Stimulated activated naive CD8-positive, alpha-beta T cell treated with anti-CD3 and anti-CD28 coated beads, Interleukin-15, Interleukin-2, amounts not matched to agents 100 ng/mL and 50 ng/mL, for 24 hours (primary cell): ENCODE measurements around the gene SMURF1.
A peak's percentile ranks its signal among the peaks of the same experiment; 100 is the strongest.

ENCODE experiments used
- H3K27ac Mint-ChIP-seq: one replicate; pipeline ENCODE4 v1.8.0; 2021; ENCODE audit warnings: mild to moderate bottlenecking, mixed read lengths
- H3K27me3 Mint-ChIP-seq: one replicate; pipeline ENCODE4 v1.8.0; 2021; ENCODE audit warnings: mixed read lengths
- H3K36me3 Mint-ChIP-seq: one replicate; pipeline ENCODE4 v1.8.0; 2021; ENCODE audit warnings: low read depth, mixed read lengths
- H3K4me1 Mint-ChIP-seq: one replicate; pipeline ENCODE4 v1.8.0; 2021; ENCODE audit warnings: low read depth, mixed read lengths
- H3K4me3 Mint-ChIP-seq: one replicate; pipeline ENCODE4 v1.8.0; 2021; ENCODE audit warnings: mild to moderate bottlenecking, mixed read lengths
- H3K9me3 Mint-ChIP-seq: one replicate; pipeline ENCODE4 v1.8.0; 2021; ENCODE audit warnings: mixed read lengths

The SMURF1 gene

DNA sequence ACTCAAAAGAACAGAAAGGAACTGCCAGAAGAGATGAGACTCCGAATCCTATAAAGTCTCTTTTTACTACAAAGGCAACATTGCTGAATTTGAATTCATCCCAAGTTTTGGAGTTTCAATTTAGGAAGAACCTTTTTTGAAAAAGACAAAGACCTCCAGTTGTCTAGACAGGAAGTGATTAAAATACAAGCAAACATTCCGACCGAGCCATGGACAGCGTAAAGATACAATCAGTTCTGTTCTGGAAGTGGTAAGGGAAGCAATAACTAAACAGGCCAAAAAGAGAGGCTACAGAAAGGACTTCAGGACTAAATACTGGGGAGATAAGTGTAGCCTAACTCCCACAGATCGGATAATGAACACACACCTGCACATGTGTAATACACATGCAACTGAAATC lies 101.0 kb downstream of the SMURF1 start:
- H3K27ac Mint-ChIP-seq = peak overlapping the region; percentile 6
- H3K4me3 Mint-ChIP-seq = no peak overlapping the region
- no peaks in the 10 kb centered on the region for H3K27me3 Mint-ChIP-seq
- no peaks in the 10 kb centered on the region for H3K4me1 Mint-ChIP-seq
- H3K36me3 Mint-ChIP-seq = peaks cover 58% of the 10 kb centered on the region
- H3K9me3 Mint-ChIP-seq = no peaks in the 10 kb centered on the region

DNA sequence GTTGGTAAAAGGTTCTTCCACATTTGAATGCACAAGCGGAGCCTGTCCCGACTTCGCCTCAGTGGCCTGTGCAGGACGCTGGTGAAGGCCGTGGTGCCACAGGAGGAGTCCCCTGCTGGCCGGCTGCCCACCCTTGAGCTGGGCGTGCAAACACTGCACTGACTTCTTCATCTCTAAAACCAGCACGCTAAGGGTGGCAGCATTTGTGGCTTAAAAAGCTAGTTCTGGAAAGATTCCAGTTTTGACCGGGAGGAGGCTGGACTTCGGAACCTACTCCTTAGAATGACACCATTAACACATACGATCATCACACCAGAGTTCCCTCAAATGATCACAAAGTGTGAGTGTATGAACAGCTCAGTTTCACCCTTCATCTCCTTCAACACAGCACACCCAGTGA lies 102.4 kb downstream of the SMURF1 start:
- H3K27ac Mint-ChIP-seq = peak overlapping the region; percentile 45
- H3K4me1 Mint-ChIP-seq = no peaks in the 10 kb centered on the region
- no peaks in the 10 kb centered on the region for H3K9me3 Mint-ChIP-seq
- H3K36me3 Mint-ChIP-seq = peaks cover 70% of the 10 kb centered on the region
- no peaks in the 10 kb centered on the region for H3K27me3 Mint-ChIP-seq
- H3K4me3 Mint-ChIP-seq = no peak overlapping the region

DNA sequence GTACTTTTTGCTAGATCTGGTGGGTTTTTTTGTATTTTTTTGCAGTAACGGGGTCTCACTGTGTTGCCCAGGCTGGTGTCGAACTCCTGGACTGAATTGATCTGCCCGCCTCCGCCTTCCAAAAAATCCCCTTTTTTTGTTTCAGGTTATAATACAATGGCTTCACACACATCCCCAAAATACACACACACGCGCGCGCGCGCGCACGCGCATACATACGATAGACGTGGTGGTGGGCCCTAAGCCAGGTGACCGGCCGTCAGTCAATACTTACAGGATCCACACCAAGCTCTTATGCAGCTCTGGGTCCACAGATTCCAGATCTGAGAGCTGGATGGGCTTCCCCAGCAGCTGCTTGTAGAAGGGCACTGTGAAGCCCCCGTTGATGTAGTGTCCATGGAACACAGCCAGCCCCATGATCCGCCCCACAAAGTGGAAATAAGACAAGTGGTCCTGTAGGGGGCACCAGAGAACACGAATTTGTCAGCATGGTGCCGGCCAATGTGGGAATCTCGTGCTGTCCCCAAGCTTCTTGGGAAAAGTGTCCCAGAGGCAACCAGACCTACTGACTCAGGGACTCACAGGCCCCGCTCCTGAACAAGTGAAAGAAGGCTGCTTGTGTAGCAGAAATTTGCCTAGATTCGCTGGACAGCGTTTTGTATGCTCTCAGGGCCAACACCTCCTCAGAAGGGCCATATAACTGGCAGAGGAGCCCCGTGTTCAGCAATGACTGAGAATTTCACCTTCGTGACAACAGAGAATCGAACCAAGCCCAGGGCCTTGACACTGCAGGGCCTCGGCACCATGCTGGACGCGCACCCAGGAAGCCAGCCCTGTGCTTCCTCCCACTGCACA lies 103.6 kb downstream of the SMURF1 start:
- Mint-ChIP-seq H3K27ac (peak overlapping the region; percentile 45), H3K36me3 (peaks cover 73% of the 10 kb centered on the region), H3K27me3 (no peaks in the 10 kb centered on the region), H3K4me3 (no peak overlapping the region), H3K4me1 (no peaks in the 10 kb centered on the region), H3K9me3 (no peaks in the 10 kb centered on the region)

DNA sequence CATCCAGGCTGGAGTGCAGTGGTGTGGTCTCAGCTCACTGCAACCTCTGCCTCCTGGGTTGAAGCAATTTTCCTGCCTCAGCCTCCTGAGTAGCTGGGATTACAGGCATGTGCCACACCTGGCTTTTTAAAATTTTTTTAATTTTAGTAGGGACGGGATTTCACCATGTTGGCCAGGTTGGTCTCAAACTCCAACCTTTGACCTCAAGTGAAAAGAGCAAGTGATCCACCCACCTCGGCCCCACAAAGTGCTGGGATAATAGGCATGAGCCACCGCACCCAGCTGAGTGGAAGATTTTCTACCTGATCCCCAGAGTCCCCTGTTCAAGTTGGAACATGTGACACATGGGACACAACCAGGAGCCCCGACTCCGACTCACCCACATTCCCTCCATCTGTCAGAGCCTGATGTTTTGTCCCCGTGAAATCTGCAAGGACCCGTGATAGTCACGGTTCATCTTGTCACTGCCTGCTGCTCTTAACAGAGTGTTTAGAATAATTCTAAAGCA lies 104.5 kb downstream of the SMURF1 start:
- H3K4me1 Mint-ChIP-seq = no peaks in the 10 kb centered on the region
- H3K4me3 Mint-ChIP-seq = no peak overlapping the region
- no peaks in the 10 kb centered on the region for H3K27me3 Mint-ChIP-seq
- H3K36me3 Mint-ChIP-seq = peaks cover 74% of the 10 kb centered on the region
- H3K9me3 Mint-ChIP-seq = no peaks in the 10 kb centered on the region
- no peak overlapping the region for H3K27ac Mint-ChIP-seq

DNA sequence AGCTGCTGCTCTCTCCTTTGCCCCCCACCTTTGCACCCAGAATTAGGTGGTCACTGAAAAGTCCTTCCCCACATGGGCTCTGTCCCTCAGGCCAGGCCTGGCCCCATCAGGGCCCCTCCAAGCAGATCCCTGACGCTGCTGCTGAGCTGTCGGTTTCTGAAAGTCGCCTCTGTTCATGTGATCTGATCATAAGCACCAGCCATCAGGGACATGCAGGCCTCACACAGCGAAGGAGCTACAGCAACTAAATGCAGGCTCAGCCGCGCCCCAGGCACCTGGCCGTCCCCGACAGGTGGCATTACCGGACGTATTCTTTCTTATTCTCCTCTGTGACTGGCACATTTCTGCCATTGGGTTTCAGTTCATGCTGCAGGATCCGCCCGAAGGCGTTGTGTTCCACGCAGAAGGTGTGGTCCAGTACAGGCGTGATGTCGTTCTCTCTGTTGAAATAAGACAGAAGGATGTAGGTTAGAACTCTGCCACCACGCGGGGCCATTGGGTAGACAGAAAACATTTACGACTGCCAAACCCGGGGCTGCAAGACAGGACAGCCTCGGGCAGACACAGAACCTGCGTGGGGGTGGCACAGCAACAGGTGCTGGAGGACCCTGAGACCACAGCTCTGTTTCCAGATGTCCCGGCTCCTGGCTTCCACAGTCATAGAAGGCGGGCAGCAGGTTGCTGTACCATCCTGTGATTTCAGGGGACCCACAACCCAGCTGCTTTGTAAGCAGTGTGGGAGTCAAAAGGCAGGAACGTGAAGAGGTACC lies 105.6 kb downstream of the SMURF1 start:
- H3K27ac Mint-ChIP-seq = no peak overlapping the region
- peaks cover 66% of the 10 kb centered on the region for H3K36me3 Mint-ChIP-seq
- H3K27me3 Mint-ChIP-seq = no peaks in the 10 kb centered on the region
- no peak overlapping the region for H3K4me3 Mint-ChIP-seq
- H3K4me1 Mint-ChIP-seq = no peaks in the 10 kb centered on the region
- H3K9me3 Mint-ChIP-seq = no peaks in the 10 kb centered on the region

DNA sequence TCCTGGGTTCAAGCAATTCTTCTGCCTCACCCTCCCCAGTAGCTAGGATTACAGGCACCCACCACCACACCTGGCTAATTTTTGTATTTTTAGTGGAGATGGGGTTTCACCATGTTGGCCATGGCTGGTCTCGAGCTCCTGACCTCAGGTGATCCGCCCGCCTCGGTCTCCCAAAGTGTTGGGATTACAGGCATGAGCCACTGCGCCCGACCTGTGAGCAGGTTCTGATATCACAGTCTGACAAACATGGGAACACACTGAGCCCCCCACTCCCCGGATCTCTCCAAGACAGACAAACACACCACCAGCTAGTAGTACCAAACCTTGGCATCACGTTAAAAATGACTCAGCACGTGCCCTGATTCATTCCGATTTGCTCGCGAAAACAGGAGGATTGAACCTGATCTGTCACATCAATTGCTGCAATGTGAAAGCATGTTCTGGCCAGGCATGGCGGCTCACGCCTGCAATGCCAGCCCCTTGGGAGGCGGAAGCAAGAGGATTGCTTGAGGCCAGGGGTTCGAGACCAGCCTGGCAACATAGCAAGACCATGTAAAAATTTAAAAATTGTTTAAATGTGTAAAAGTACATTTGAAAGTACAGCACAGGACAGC lies 106.5 kb downstream of the SMURF1 start:
- Mint-ChIP-seq H3K4me1 (no peaks in the 10 kb centered on the region), H3K4me3 (no peak overlapping the region), H3K9me3 (no peaks in the 10 kb centered on the region), H3K27me3 (no peaks in the 10 kb centered on the region), H3K27ac (no peak overlapping the region), H3K36me3 (peaks cover 63% of the 10 kb centered on the region)

DNA sequence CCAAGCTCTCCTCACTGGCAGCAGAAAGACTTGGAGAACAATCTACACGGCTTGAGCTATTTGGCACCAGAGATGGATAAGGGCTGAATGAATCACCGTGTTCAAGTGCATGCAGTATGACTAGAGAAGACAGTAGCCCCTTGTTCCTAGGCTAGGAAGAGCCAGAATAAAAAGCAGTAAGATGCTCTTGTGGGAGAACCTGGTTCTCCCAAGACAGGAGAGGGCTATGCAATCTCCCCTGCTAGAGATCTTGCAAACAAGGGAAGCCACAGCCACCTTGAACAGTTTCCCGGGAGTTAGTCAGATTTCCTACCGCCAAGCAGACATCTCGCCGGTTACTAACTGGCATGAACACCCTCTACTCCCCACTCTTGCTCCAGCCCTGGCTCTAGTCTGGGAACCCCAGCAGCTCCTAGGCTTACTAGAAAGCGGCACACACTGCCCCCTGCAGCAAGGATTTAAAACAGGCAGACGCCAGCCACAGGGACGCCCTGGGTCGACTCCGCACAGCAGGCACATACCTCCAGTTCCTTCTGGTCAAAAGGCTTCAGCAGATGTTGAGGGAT lies 107.3 kb downstream of the SMURF1 start:
- H3K4me3 Mint-ChIP-seq = no peak overlapping the region
- no peak overlapping the region for H3K27ac Mint-ChIP-seq
- no peaks in the 10 kb centered on the region for H3K9me3 Mint-ChIP-seq
- peaks cover 65% of the 10 kb centered on the region for H3K36me3 Mint-ChIP-seq
- no peaks in the 10 kb centered on the region for H3K27me3 Mint-ChIP-seq
- H3K4me1 Mint-ChIP-seq = no peaks in the 10 kb centered on the region

DNA sequence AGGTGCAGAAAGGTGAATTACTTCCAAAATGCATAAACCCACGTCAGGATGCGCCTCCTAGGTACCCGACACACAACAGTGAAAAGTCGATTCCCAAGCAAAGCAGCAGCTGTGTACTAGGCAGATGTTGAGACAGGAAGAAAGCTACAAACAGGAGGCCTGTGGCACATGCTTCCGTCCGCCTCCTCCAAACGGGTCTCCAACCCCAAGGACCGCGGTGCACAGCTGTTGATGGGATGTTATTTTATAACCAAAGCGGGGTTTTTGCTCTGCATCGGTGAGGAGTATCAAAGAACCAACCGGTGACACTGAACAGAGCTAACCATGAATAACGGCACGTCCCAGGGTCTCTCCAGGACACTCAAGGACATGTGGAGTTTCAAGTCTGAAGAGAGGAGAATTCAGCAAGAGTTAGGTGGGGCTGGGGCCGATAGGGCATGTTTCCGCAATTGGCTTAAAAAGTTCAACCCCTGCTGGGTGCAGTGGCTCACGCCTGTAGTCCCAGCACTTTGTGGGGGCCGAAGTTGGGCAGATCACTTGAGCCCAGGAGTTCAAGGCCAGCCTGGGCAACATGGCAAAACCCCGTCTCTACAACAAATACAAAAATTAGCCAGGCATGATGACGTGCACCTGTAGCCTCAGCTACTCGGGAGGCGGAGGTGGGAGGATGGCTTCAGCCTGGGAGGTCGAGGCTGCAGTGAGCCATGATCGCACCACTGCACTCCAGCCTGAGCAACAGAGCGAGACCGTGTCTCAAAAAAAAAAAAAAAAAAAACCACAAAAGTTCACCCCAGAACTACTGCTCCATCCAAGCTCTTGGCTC lies 108.0 kb downstream of the SMURF1 start:
- Mint-ChIP-seq H3K4me3 (no peak overlapping the region), H3K4me1 (no peaks in the 10 kb centered on the region), H3K36me3 (peaks cover 68% of the 10 kb centered on the region), H3K27me3 (no peaks in the 10 kb centered on the region), H3K27ac (no peak overlapping the region), H3K9me3 (no peaks in the 10 kb centered on the region)

DNA sequence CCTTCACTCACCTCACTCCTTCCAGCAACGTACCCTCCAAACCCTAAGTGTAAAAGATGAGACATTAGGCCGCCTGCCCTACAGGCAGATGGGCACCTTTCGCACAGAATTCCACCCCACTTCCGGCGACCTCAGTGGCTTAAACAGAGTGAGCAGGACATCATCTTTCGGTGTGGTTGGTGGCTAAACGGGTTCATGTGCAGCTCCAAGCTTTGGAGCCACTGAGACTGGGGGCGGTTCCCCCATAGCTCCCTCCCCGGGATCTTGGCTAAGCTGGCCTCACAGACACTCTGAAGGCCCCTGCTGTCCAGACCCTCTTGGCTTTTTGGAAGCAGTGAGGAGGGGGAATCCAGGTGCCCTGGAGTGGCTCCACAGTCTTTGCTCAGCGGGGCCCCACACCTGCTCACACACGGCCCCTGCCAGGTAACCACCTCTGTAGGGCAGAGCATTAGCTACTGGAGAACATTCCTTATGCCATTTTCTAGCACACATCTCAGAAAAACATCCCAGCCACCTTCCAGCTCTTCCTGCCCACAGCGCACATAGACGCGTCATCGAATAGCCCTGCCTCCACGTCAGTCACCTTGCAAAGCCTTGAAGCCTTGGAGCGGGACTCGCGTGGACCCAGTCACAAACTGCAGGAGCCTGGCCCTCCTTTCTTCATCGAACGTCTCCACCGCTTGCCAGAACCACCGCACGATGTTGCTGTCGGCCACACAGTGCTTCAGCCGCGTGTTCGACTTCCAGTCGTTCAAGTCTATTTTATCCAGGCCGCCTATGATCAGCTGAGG lies 108.8 kb downstream of the SMURF1 start:
- no peaks in the 10 kb centered on the region for H3K9me3 Mint-ChIP-seq
- H3K27me3 Mint-ChIP-seq = no peaks in the 10 kb centered on the region
- H3K36me3 Mint-ChIP-seq = peaks cover 64% of the 10 kb centered on the region
- peak overlapping the region; percentile 26 for H3K27ac Mint-ChIP-seq
- H3K4me1 Mint-ChIP-seq = no peaks in the 10 kb centered on the region
- no peak overlapping the region for H3K4me3 Mint-ChIP-seq

DNA sequence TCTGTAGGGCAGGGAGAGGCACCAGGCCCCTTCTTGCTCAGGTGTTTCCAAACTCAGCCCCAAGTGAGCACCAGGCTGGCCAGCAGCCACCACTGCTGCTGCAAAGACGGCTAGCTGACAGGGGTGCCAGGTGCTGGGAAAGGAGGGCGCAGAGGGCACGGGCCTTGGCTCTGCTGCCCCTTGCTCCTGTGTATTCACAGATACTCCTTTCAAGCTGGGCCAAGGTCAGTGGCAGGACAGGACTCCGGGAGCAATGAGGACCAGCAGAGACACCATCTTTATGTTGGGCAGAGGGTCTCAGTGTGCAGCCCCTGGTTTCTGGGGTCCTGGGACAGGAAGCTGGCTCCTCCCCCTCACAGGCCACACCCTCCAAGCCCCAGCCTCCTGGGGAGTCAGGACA lies 110.1 kb downstream of the SMURF1 start:
- no peaks in the 10 kb centered on the region for H3K4me1 Mint-ChIP-seq
- H3K27me3 Mint-ChIP-seq = no peaks in the 10 kb centered on the region
- H3K36me3 Mint-ChIP-seq = peaks cover 67% of the 10 kb centered on the region

DNA sequence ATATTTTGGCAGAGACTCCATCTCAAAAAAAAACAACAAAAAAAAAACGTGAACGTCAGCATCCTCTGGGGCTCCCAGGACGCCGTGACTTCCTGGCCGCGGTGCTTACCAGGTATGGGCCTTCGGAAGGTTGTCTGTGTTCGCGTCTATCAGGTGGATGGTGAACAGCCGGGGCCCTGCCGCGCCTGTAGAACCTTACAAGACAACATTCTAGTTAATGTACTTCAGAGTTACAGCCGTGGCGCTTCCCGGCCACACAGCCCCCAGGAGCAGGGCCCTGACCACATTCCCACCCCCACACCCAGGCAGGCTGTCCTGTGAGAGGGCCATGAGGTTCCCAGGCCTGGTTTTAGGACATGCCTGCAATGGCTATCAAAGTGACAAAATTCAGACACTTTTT lies 111.0 kb downstream of the SMURF1 start:
- Mint-ChIP-seq H3K36me3 (peaks cover 67% of the 10 kb centered on the region), H3K4me1 (no peaks in the 10 kb centered on the region), H3K27ac (no peak overlapping the region), H3K27me3 (no peaks in the 10 kb centered on the region), H3K9me3 (no peaks in the 10 kb centered on the region), H3K4me3 (no peak overlapping the region)

More for the DNA sequence above, 110.1 kb downstream of the SMURF1 start:
- no peaks in the 10 kb centered on the region for H3K9me3 Mint-ChIP-seq
- no peak overlapping the region for H3K27ac Mint-ChIP-seq
- H3K4me3 Mint-ChIP-seq = no peak overlapping the region

DNA sequence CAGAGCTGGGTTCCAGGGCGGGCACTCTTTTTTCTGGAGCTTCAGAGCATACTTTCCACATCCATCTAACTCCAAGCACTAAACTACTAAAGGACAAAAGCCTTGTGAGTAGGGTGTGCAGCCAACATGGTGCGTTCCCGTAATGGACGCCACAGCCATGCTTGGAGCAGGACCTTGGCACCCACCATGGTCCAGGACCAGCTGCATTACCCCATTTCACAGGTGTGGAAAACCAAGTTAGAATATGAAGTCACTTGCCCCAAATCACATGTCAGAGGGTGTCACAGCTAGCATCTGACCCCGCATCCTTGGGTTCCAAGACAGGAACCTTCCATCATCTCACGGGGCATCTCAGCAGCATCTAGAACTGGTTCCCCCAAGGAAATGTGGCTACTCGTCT lies 112.4 kb downstream of the SMURF1 start:
- no peaks in the 10 kb centered on the region for H3K4me1 Mint-ChIP-seq
- no peak overlapping the region for H3K4me3 Mint-ChIP-seq
- no peak overlapping the region for H3K27ac Mint-ChIP-seq
- peaks cover 64% of the 10 kb centered on the region for H3K36me3 Mint-ChIP-seq
- no peaks in the 10 kb centered on the region for H3K27me3 Mint-ChIP-seq
- H3K9me3 Mint-ChIP-seq = no peaks in the 10 kb centered on the region

DNA sequence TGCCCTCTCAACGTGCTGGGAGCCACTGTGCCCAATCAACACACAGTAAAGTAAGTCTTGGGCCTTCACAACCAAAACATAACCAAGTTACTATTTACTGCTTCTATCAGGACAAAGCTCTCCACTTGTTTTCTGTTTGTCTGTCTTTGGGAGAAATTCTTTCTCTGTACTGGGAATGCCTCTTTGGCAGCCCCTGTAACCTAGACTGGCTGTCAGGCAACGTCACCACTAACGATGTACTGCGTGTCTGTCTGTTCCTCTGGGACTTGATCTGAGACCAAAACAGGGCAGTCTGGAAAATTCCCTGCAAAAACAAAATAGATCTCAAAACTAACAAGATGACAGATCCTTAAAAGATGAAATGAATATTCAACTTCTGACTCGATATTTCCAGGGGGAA lies 113.0 kb downstream of the SMURF1 start:
- no peaks in the 10 kb centered on the region for H3K27me3 Mint-ChIP-seq
- peaks cover 61% of the 10 kb centered on the region for H3K36me3 Mint-ChIP-seq
- H3K9me3 Mint-ChIP-seq = no peaks in the 10 kb centered on the region
- no peak overlapping the region for H3K4me3 Mint-ChIP-seq
- no peaks in the 10 kb centered on the region for H3K4me1 Mint-ChIP-seq
- peak overlapping the region; percentile 52 for H3K27ac Mint-ChIP-seq
